ENCODE results near the gene LSMEM2.

LSMEM2 gene

GRCh38 chr3:50278880-50279224 is at the start of gene LSMEM2:
LSMEM2 (plus strand) TSS chr3:50279087; CDS start chr3:50279114, 27 bp downstream.
- no peaks in the 10 kb centered on the region for H3K36me3 Mint-ChIP-seq (ENCODE audit: low read depth)
- H3K4me1 Mint-ChIP-seq (ENCODE audit: low read depth), result peaks cover 21% of the 10 kb centered on the region
- H3K27me3 Mint-ChIP-seq, result peaks cover 57% of the 10 kb centered on the region
- H3K27ac Mint-ChIP-seq, result no peak within 1 kb of the TSS
- no peak within 1 kb of the TSS for H3K4me3 Mint-ChIP-seq
- intact Hi-C loops (cut with micrococcal nuclease), result no loop called here
- no peaks in the 10 kb centered on the region for H3K9me3 Mint-ChIP-seq

- Mint-ChIP-seq H3K4me1 (ENCODE audit: low read depth) (peaks cover 82% of the 10 kb centered on the region), H3K4me3 (no peak overlapping the region), H3K9me3 (no peaks in the 10 kb centered on the region), H3K27ac (peak overlapping the region; percentile 92), H3K27me3 (peaks cover 15% of the 10 kb centered on the region), H3K36me3 (ENCODE audit: low read depth) (no peaks in the 10 kb centered on the region)
- intact Hi-C loops (cut with micrococcal nuclease), result no loop called here
Measured at GRCh38 chr3:50229490-50229889, 49.4 kb upstream of the LSMEM2 start.

- Mint-ChIP-seq H3K4me1 (ENCODE audit: low read depth) (peaks cover 89% of the 10 kb centered on the region), H3K36me3 (ENCODE audit: low read depth) (no peaks in the 10 kb centered on the region), H3K9me3 (no peaks in the 10 kb centered on the region), H3K4me3 (peak overlapping the region; percentile 52), H3K27ac (peak overlapping the region; percentile 92), H3K27me3 (peaks cover 8% of the 10 kb centered on the region)
- intact Hi-C loops (cut with micrococcal nuclease), result no loop called here
Measured at GRCh38 chr3:50230104-50230793, 48.6 kb upstream of the LSMEM2 start.

GRCh38 chr3:50230794-50231125 is 48.1 kb upstream of the LSMEM2 start:
- Mint-ChIP-seq H3K4me3 (peak overlapping the region; percentile 52), H3K27ac (peak overlapping the region; percentile 92), H3K9me3 (no peaks in the 10 kb centered on the region), H3K27me3 (peaks cover 3% of the 10 kb centered on the region), H3K36me3 (ENCODE audit: low read depth) (no peaks in the 10 kb centered on the region), H3K4me1 (ENCODE audit: low read depth) (peaks cover 94% of the 10 kb centered on the region)
- intact Hi-C loops (cut with micrococcal nuclease), result no loop called here

GRCh38 chr3:50231581-50231980 is 47.3 kb upstream of the LSMEM2 start:
- Mint-ChIP-seq H3K9me3 (no peaks in the 10 kb centered on the region), H3K36me3 (ENCODE audit: low read depth) (peaks cover 6% of the 10 kb centered on the region), H3K4me3 (no peak overlapping the region), H3K27me3 (no peaks in the 10 kb centered on the region), H3K4me1 (ENCODE audit: low read depth) (peaks cover 88% of the 10 kb centered on the region), H3K27ac (peak overlapping the region; percentile 92)
- intact Hi-C loops (cut with micrococcal nuclease), result no loop called here

GRCh38 chr3:50232303-50232702 is 46.6 kb upstream of the LSMEM2 start:
- intact Hi-C loops (cut with micrococcal nuclease), result no loop called here
- H3K27ac Mint-ChIP-seq, result peak overlapping the region; percentile 97
- H3K4me1 Mint-ChIP-seq (ENCODE audit: low read depth), result peaks cover 81% of the 10 kb centered on the region
- H3K4me3 Mint-ChIP-seq, result no peak overlapping the region
- no peaks in the 10 kb centered on the region for H3K9me3 Mint-ChIP-seq
- peaks cover 13% of the 10 kb centered on the region for H3K36me3 Mint-ChIP-seq (ENCODE audit: low read depth)
- H3K27me3 Mint-ChIP-seq, result no peaks in the 10 kb centered on the region

GRCh38 chr3:50233176-50233575 is 45.7 kb upstream of the LSMEM2 start:
- Mint-ChIP-seq H3K36me3 (ENCODE audit: low read depth) (peaks cover 21% of the 10 kb centered on the region), H3K4me3 (no peak overlapping the region), H3K27ac (peak overlapping the region; percentile 97), H3K9me3 (no peaks in the 10 kb centered on the region), H3K4me1 (ENCODE audit: low read depth) (peaks cover 72% of the 10 kb centered on the region), H3K27me3 (no peaks in the 10 kb centered on the region)
- intact Hi-C loops (cut with micrococcal nuclease), result no loop called here

GRCh38 chr3:50235716-50236483 is 43.0 kb upstream of the LSMEM2 start, which contains the start of gene GNAI2:
GNAI2 (plus strand) TSS chr3:50236204; CDS start chr3:50236336, 132 bp downstream.
- H3K4me3 Mint-ChIP-seq, result peak within 1 kb of the TSS; percentile 99
- H3K4me1 Mint-ChIP-seq (ENCODE audit: low read depth), result peaks cover 70% of the 10 kb centered on the region
- no peaks in the 10 kb centered on the region for H3K27me3 Mint-ChIP-seq
- no peaks in the 10 kb centered on the region for H3K9me3 Mint-ChIP-seq
- H3K27ac Mint-ChIP-seq, result peak within 1 kb of the TSS; percentile 97
- intact Hi-C loops (cut with micrococcal nuclease), result loop anchor here (5.0 kb wide), 1 partner anchor 101 kb away; no protein-coding TSS in a partner anchor
- H3K36me3 Mint-ChIP-seq (ENCODE audit: low read depth), result peaks cover 49% of the 10 kb centered on the region

GRCh38 chr3:50236484-50237132 is 42.3 kb upstream of the LSMEM2 start:
- Mint-ChIP-seq H3K4me3 (peak overlapping the region; percentile 99), H3K4me1 (ENCODE audit: low read depth) (peaks cover 70% of the 10 kb centered on the region), H3K27ac (peak overlapping the region; percentile 97), H3K27me3 (no peaks in the 10 kb centered on the region), H3K9me3 (no peaks in the 10 kb centered on the region), H3K36me3 (ENCODE audit: low read depth) (peaks cover 56% of the 10 kb centered on the region)
- intact Hi-C loops (cut with micrococcal nuclease), result loop anchor here (5.0 kb wide), 1 partner anchor 101 kb away; no protein-coding TSS in a partner anchor

GRCh38 chr3:50237133-50237651 is 41.7 kb upstream of the LSMEM2 start:
- intact Hi-C loops (cut with micrococcal nuclease), result loop anchor here (5.0 kb wide), 1 partner anchor 100 kb away; no protein-coding TSS in a partner anchor
- Mint-ChIP-seq H3K4me3 (peak overlapping the region; percentile 99), H3K36me3 (ENCODE audit: low read depth) (peaks cover 58% of the 10 kb centered on the region), H3K27ac (peak overlapping the region; percentile 97), H3K27me3 (no peaks in the 10 kb centered on the region), H3K9me3 (no peaks in the 10 kb centered on the region), H3K4me1 (ENCODE audit: low read depth) (peaks cover 73% of the 10 kb centered on the region)

GRCh38 chr3:50237754-50238548 is 40.9 kb upstream of the LSMEM2 start:
- no peaks in the 10 kb centered on the region for H3K27me3 Mint-ChIP-seq
- no peaks in the 10 kb centered on the region for H3K9me3 Mint-ChIP-seq
- H3K27ac Mint-ChIP-seq, result peak overlapping the region; percentile 97
- H3K4me1 Mint-ChIP-seq (ENCODE audit: low read depth), result peaks cover 74% of the 10 kb centered on the region
- intact Hi-C loops (cut with micrococcal nuclease), result loop anchor here (5.0 kb wide), 1 partner anchor 99 kb away; no protein-coding TSS in a partner anchor
- peaks cover 64% of the 10 kb centered on the region for H3K36me3 Mint-ChIP-seq (ENCODE audit: low read depth)
- H3K4me3 Mint-ChIP-seq, result peak overlapping the region; percentile 99

- Mint-ChIP-seq H3K4me3 (peak overlapping the region; percentile 99), H3K9me3 (no peaks in the 10 kb centered on the region), H3K36me3 (ENCODE audit: low read depth) (peaks cover 68% of the 10 kb centered on the region), H3K27ac (peak overlapping the region; percentile 97), H3K4me1 (ENCODE audit: low read depth) (peaks cover 71% of the 10 kb centered on the region), H3K27me3 (no peaks in the 10 kb centered on the region)
- intact Hi-C loops (cut with micrococcal nuclease), result loop anchor here (5.0 kb wide), 1 partner anchor 99 kb away; no protein-coding TSS in a partner anchor
Measured at GRCh38 chr3:50238549-50239026, 40.3 kb upstream of the LSMEM2 start.

- no peaks in the 10 kb centered on the region for H3K27me3 Mint-ChIP-seq
- H3K4me3 Mint-ChIP-seq, result peak overlapping the region; percentile 99
- intact Hi-C loops (cut with micrococcal nuclease), result loop anchor here (5.0 kb wide), 1 partner anchor 98 kb away; no protein-coding TSS in a partner anchor
- peak overlapping the region; percentile 97 for H3K27ac Mint-ChIP-seq
- peaks cover 72% of the 10 kb centered on the region for H3K4me1 Mint-ChIP-seq (ENCODE audit: low read depth)
- H3K36me3 Mint-ChIP-seq (ENCODE audit: low read depth), result peaks cover 78% of the 10 kb centered on the region
- H3K9me3 Mint-ChIP-seq, result no peaks in the 10 kb centered on the region
Measured at GRCh38 chr3:50239649-50240048, 39.2 kb upstream of the LSMEM2 start.
